HG03558 (cell line): Measurements from ENCODE around the gene NEDD4L.
"Not testable (repeated sequence)": the region's sequence is repeated elsewhere in the genome, so short reads cannot be mapped to it uniquely, and the experiment has no call there.

Experiments
- ATAC-seq: cut with Tn5 transposase; IDR thresholded peaks from one replicate; pipeline ENCODE4 v1.9.1; 2021; ENCODE audit warnings: moderate number of reproducible peaks; ENCODE audit not compliant: unreplicated experiment; ENCODE audit errors: extremely low read depth

The NEDD4L gene

GRCh38 chr18:58379443-58379842 is 335.4 kb downstream of the NEDD4L start:
- no peak for ATAC-seq

- ATAC-seq = not testable (repeated sequence)
Measured at GRCh38 chr18:58380113-58380512, 336.1 kb downstream of the NEDD4L start.

GRCh38 chr18:58381676-58382411 is 337.8 kb downstream of the NEDD4L start:
- ATAC-seq = no peak

GRCh38 chr18:58382446-58382845 is 338.4 kb downstream of the NEDD4L start:
- ATAC-seq = no peak

GRCh38 chr18:58385472-58385871 is 341.4 kb downstream of the NEDD4L start:
- no peak for ATAC-seq

GRCh38 chr18:58386780-58387179 is 342.8 kb downstream of the NEDD4L start:
- no peak for ATAC-seq

- no peak for ATAC-seq
Measured at GRCh38 chr18:58387716-58388115, 343.7 kb downstream of the NEDD4L start.

- no peak for ATAC-seq
Measured at GRCh38 chr18:58388736-58389135, 344.7 kb downstream of the NEDD4L start.

GRCh38 chr18:58389745-58390144 is 345.7 kb downstream of the NEDD4L start:
- ATAC-seq = no peak

- ATAC-seq = no peak
Measured at GRCh38 chr18:58390399-58390798, 346.4 kb downstream of the NEDD4L start.

- ATAC-seq = no peak
Measured at GRCh38 chr18:58391231-58391825, 347.3 kb downstream of the NEDD4L start.

- ATAC-seq = no peak
Measured at GRCh38 chr18:58391932-58392323, 347.9 kb downstream of the NEDD4L start.

- ATAC-seq = no peak
Measured at GRCh38 chr18:58392324-58393000, 348.4 kb downstream of the NEDD4L start.

GRCh38 chr18:58393295-58393694 is 349.3 kb downstream of the NEDD4L start:
- ATAC-seq = no peak

GRCh38 chr18:58394046-58394445 is 350.0 kb downstream of the NEDD4L start:
- ATAC-seq = no peak

- no peak for ATAC-seq
Measured at GRCh38 chr18:58394602-58395425, 350.8 kb downstream of the NEDD4L start.

GRCh38 chr18:58396144-58396543 is 352.1 kb downstream of the NEDD4L start:
- ATAC-seq = no peak

GRCh38 chr18:58396966-58397365 is 352.9 kb downstream of the NEDD4L start:
- no peak for ATAC-seq

- ATAC-seq = no peak
Measured at GRCh38 chr18:58397385-58398132, 353.5 kb downstream of the NEDD4L start.
